ENCODE results near the gene SPATS2. TPM values are rescaled to one million over a fixed set of nuclear protein-coding genes. Genes with fewer than 3 reads are reported as not detected.

The SPATS2 gene
- total and polyA plus RNA-seq, 5 donors from 2014 or later = 2.4 to 5.5 (median 4.2) TPM

GRCh38 chr12:49518914-49519573 lies 151.8 kb downstream of the SPATS2 start:
- Mint-ChIP-seq H3K36me3 (peaks cover 10% of the 10 kb centered on the region), H3K27ac (no peak overlapping the region), H3K4me1 (no peaks in the 10 kb centered on the region), H3K4me3 (no peak overlapping the region), H3K9me3 (no peaks in the 10 kb centered on the region), H3K27me3 (no peaks in the 10 kb centered on the region)
- no peaks in the 10 kb centered on the region for H3K27me3 ChIP-seq (ENCODE audit: control insufficient read depth, insufficient read depth, low read length)
- H3K9me3 ChIP-seq (ENCODE audit: control insufficient read depth in 2 of 2, low read length in 2 of 2) = no peaks in the 10 kb centered on the region
- no peak for DNase-seq
- ATAC-seq (ENCODE audit: low read depth in 2 of 2) = no peak
- no peak overlapping the region for H3K4me3 ChIP-seq (ENCODE audit: low read depth, low read length)
- no peaks in the 10 kb centered on the region for H3K4me1 ChIP-seq (ENCODE audit: control insufficient read depth, insufficient read depth, low read length, poor library complexity, severe bottlenecking)
- no peaks in the 10 kb centered on the region for H3K36me3 ChIP-seq (ENCODE audit: control insufficient read depth, insufficient read depth, low read length)
- H3K27ac ChIP-seq (ENCODE audit: insufficient read depth, low read length, poor library complexity, severe bottlenecking) = no peak overlapping the region

- Histone ChIP-seq H3K27me3 (ENCODE audit: control insufficient read depth, insufficient read depth, low read length) (no peaks in the 10 kb centered on the region), H3K4me1 (ENCODE audit: control insufficient read depth, insufficient read depth, low read length, poor library complexity, severe bottlenecking) (no peaks in the 10 kb centered on the region), H3K27ac (ENCODE audit: insufficient read depth, low read length, poor library complexity, severe bottlenecking) (no peak overlapping the region), H3K4me3 (ENCODE audit: low read depth, low read length) (no peak overlapping the region), H3K36me3 (ENCODE audit: control insufficient read depth, insufficient read depth, low read length) (no peaks in the 10 kb centered on the region), H3K9me3 (ENCODE audit: control insufficient read depth in 2 of 2, low read length in 2 of 2) (no peaks in the 10 kb centered on the region)
- Mint-ChIP-seq H3K4me1 (no peaks in the 10 kb centered on the region), H3K4me3 (no peak overlapping the region), H3K27me3 (no peaks in the 10 kb centered on the region), H3K9me3 (no peaks in the 10 kb centered on the region), H3K36me3 (peaks cover 10% of the 10 kb centered on the region), H3K27ac (no peak overlapping the region)
- DNase-seq = no peak
- ATAC-seq (ENCODE audit: low read depth in 2 of 2) = no peak
Observed at GRCh38 chr12:49519574-49519936, 152.3 kb downstream of the SPATS2 start.

DNA sequence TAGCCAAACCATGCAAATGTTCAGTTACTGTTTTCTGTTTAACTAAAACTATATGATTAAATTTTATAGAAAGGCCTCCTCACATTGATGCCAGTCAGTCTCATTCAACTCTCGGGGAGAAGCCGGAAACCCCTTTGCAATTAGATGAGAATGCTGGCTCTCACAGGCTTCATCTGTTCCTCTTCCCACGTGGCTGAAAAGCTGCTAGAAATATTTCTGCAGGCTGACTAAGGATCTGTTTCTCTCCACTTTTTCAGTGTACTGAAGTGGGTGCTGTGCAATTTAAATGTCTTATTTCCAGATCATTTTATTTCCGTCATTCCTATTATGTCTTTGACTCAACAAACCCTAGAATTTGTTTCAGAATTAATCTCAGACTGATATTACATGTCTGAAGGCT lies 154.1 kb downstream of the SPATS2 start:
- Mint-ChIP-seq H3K36me3 (peaks cover 27% of the 10 kb centered on the region), H3K9me3 (no peaks in the 10 kb centered on the region), H3K4me3 (no peak overlapping the region), H3K27ac (no peak overlapping the region), H3K27me3 (no peaks in the 10 kb centered on the region), H3K4me1 (no peaks in the 10 kb centered on the region)
- no peak overlapping the region for H3K4me3 ChIP-seq (ENCODE audit: low read depth, low read length)
- DNase-seq (no peak), ATAC-seq (ENCODE audit: low read depth in 2 of 2) (no peak)
- H3K36me3 ChIP-seq (ENCODE audit: control insufficient read depth, insufficient read depth, low read length) = peaks cover 7% of the 10 kb centered on the region
- no peaks in the 10 kb centered on the region for H3K27me3 ChIP-seq (ENCODE audit: control insufficient read depth, insufficient read depth, low read length)
- H3K9me3 ChIP-seq (ENCODE audit: control insufficient read depth in 2 of 2, low read length in 2 of 2) = no peaks in the 10 kb centered on the region
- H3K27ac ChIP-seq (ENCODE audit: insufficient read depth, low read length, poor library complexity, severe bottlenecking) = no peak overlapping the region
- H3K4me1 ChIP-seq (ENCODE audit: control insufficient read depth, insufficient read depth, low read length, poor library complexity, severe bottlenecking) = no peaks in the 10 kb centered on the region

DNA sequence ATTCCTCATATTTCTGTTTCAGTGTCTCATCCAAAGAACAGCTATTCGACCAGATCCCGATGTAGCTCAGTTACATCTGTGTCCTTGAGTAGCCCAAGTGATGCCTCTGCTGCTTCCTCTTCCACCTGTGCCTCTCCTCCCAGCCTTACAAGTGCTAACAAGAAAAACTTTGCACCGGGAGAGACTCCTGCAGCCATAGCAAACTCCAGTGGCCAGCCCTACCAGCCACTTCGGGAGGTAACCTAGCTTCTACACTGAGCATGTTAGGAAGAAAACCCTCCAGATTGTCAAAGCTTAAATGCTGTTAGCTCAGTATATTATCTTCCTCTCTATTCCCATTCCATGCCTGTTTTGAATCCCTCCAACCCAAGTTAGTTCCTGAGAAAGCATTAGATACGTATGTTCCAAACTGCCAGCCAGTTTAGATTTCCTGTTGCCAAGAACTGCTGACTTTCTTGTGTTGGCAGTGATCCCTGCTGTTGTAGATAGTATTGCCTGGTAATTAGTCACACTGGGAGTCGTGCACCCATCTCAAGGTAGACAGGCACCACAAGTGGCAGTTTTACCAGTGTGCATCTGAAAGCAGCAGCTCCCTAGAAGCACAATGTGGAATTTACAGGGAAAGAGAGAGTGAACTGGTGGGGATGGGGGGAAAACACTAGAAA lies 157.5 kb downstream of the SPATS2 start:
- no peak for ATAC-seq (ENCODE audit: low read depth in 2 of 2)
- no peak overlapping the region for H3K4me3 Mint-ChIP-seq
- no peaks in the 10 kb centered on the region for H3K4me1 Mint-ChIP-seq

DNA sequence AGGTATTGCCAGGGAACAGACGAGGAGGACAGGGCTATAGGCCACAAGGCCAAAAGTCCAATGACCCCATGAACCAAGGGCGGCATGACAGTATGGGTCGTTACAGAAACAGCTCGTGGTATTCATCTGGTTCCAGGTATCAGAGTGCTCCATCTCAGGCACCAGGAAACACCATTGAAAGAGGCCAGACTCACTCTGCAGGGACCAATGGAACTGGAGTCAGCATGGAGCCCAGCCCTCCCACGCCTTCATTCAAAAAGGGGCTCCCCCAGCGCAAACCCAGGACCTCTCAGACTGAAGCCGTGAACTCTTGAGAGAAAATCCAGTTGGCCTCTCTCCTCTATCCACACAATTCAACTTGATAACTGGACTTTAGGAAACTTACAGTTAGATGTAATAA lies 158.7 kb downstream of the SPATS2 start:
- Mint-ChIP-seq H3K27ac (no peak overlapping the region), H3K9me3 (no peaks in the 10 kb centered on the region), H3K4me3 (no peak overlapping the region), H3K36me3 (peaks cover 27% of the 10 kb centered on the region), H3K4me1 (no peaks in the 10 kb centered on the region), H3K27me3 (no peaks in the 10 kb centered on the region)
- ATAC-seq (ENCODE audit: low read depth in 2 of 2) (no peak), DNase-seq (no peak)
- H3K27ac ChIP-seq (ENCODE audit: insufficient read depth, low read length, poor library complexity, severe bottlenecking) = no peak overlapping the region
- H3K27me3 ChIP-seq (ENCODE audit: control insufficient read depth, insufficient read depth, low read length) = no peaks in the 10 kb centered on the region
- no peak overlapping the region for H3K4me3 ChIP-seq (ENCODE audit: low read depth, low read length)
- no peaks in the 10 kb centered on the region for H3K4me1 ChIP-seq (ENCODE audit: control insufficient read depth, insufficient read depth, low read length, poor library complexity, severe bottlenecking)
- H3K36me3 ChIP-seq (ENCODE audit: control insufficient read depth, insufficient read depth, low read length) = peaks cover 7% of the 10 kb centered on the region
- H3K9me3 ChIP-seq (ENCODE audit: control insufficient read depth in 2 of 2, low read length in 2 of 2) = no peaks in the 10 kb centered on the region

More for the DNA sequence above, 157.5 kb downstream of the SPATS2 start:
- Histone ChIP-seq H3K36me3 (ENCODE audit: control insufficient read depth, insufficient read depth, low read length) (peaks cover 7% of the 10 kb centered on the region), H3K4me1 (ENCODE audit: control insufficient read depth, insufficient read depth, low read length, poor library complexity, severe bottlenecking) (no peaks in the 10 kb centered on the region), H3K9me3 (ENCODE audit: control insufficient read depth in 2 of 2, low read length in 2 of 2) (no peaks in the 10 kb centered on the region), H3K27ac (ENCODE audit: insufficient read depth, low read length, poor library complexity, severe bottlenecking) (no peak overlapping the region), H3K4me3 (ENCODE audit: low read depth, low read length) (no peak overlapping the region), H3K27me3 (ENCODE audit: control insufficient read depth, insufficient read depth, low read length) (no peaks in the 10 kb centered on the region)
- no peak for DNase-seq
- H3K36me3 Mint-ChIP-seq = peaks cover 30% of the 10 kb centered on the region
- no peaks in the 10 kb centered on the region for H3K9me3 Mint-ChIP-seq
- no peak overlapping the region for H3K27ac Mint-ChIP-seq
- no peaks in the 10 kb centered on the region for H3K27me3 Mint-ChIP-seq

- no peaks in the 10 kb centered on the region for H3K27me3 Mint-ChIP-seq
- no peak overlapping the region for H3K4me3 Mint-ChIP-seq
- no peak for ATAC-seq (ENCODE audit: low read depth in 2 of 2)
Observed at GRCh38 chr12:49527361-49528130, 160.3 kb downstream of the SPATS2 start.

GRCh38 chr12:49529414-49529813 lies 162.2 kb downstream of the SPATS2 start:
- peaks cover 7% of the 10 kb centered on the region for H3K36me3 ChIP-seq (ENCODE audit: control insufficient read depth, insufficient read depth, low read length)
- H3K4me3 ChIP-seq (ENCODE audit: low read depth, low read length) = no peak overlapping the region
- no peaks in the 10 kb centered on the region for H3K4me1 ChIP-seq (ENCODE audit: control insufficient read depth, insufficient read depth, low read length, poor library complexity, severe bottlenecking)
- no peaks in the 10 kb centered on the region for H3K9me3 ChIP-seq (ENCODE audit: control insufficient read depth in 2 of 2, low read length in 2 of 2)
- H3K36me3 Mint-ChIP-seq = peaks cover 21% of the 10 kb centered on the region
- H3K27ac Mint-ChIP-seq = no peak overlapping the region
- no peak overlapping the region for H3K27ac ChIP-seq (ENCODE audit: insufficient read depth, low read length, poor library complexity, severe bottlenecking)
- no peak for DNase-seq
- no peak for ATAC-seq (ENCODE audit: low read depth in 2 of 2)
- H3K27me3 ChIP-seq (ENCODE audit: control insufficient read depth, insufficient read depth, low read length) = no peaks in the 10 kb centered on the region
- no peak overlapping the region for H3K4me3 Mint-ChIP-seq
- no peaks in the 10 kb centered on the region for H3K4me1 Mint-ChIP-seq
- H3K9me3 Mint-ChIP-seq = no peaks in the 10 kb centered on the region
- H3K27me3 Mint-ChIP-seq = no peaks in the 10 kb centered on the region

More at GRCh38 chr12:49527361-49528130, 160.3 kb downstream of the SPATS2 start:
- H3K9me3 Mint-ChIP-seq = no peaks in the 10 kb centered on the region
- Histone ChIP-seq H3K4me3 (ENCODE audit: low read depth, low read length) (no peak overlapping the region), H3K27me3 (ENCODE audit: control insufficient read depth, insufficient read depth, low read length) (no peaks in the 10 kb centered on the region), H3K36me3 (ENCODE audit: control insufficient read depth, insufficient read depth, low read length) (peaks cover 7% of the 10 kb centered on the region), H3K27ac (ENCODE audit: insufficient read depth, low read length, poor library complexity, severe bottlenecking) (no peak overlapping the region), H3K9me3 (ENCODE audit: control insufficient read depth in 2 of 2, low read length in 2 of 2) (no peaks in the 10 kb centered on the region), H3K4me1 (ENCODE audit: control insufficient read depth, insufficient read depth, low read length, poor library complexity, severe bottlenecking) (no peaks in the 10 kb centered on the region)
- no peak overlapping the region for H3K27ac Mint-ChIP-seq
- no peaks in the 10 kb centered on the region for H3K4me1 Mint-ChIP-seq
- no peak for DNase-seq
- peaks cover 26% of the 10 kb centered on the region for H3K36me3 Mint-ChIP-seq
